GM19463 (cell line): ENCODE measurements around the gene C4BPA.

Experiments
- ATAC-seq: cut with Tn5 transposase; IDR thresholded peaks from one replicate; pipeline ENCODE4 v1.9.1; 2021; ENCODE audit warnings: mild to moderate bottlenecking, moderate library complexity; ENCODE audit not compliant: unreplicated experiment

Gene C4BPA

DNA sequence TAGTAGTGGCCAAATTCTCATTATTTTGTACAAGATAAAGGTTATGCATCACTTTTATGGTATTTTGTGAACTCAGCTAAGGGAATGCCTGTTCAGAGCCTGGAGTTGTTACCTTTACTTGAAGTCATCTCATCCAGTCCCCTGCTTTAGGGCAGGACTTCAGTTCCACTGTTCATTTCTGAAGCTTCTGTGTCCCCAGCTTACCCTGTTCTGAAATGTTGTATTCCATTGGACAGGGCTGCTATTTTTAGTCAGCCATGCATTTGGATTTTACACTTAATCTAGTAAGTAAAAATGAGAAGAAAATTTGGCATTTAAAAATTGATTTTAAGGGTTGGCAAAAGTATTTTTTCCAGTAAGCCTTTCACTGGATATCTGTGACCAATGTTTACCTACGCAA is 27.0 kb upstream of the C4BPA start:
- ATAC-seq, result no peak

DNA sequence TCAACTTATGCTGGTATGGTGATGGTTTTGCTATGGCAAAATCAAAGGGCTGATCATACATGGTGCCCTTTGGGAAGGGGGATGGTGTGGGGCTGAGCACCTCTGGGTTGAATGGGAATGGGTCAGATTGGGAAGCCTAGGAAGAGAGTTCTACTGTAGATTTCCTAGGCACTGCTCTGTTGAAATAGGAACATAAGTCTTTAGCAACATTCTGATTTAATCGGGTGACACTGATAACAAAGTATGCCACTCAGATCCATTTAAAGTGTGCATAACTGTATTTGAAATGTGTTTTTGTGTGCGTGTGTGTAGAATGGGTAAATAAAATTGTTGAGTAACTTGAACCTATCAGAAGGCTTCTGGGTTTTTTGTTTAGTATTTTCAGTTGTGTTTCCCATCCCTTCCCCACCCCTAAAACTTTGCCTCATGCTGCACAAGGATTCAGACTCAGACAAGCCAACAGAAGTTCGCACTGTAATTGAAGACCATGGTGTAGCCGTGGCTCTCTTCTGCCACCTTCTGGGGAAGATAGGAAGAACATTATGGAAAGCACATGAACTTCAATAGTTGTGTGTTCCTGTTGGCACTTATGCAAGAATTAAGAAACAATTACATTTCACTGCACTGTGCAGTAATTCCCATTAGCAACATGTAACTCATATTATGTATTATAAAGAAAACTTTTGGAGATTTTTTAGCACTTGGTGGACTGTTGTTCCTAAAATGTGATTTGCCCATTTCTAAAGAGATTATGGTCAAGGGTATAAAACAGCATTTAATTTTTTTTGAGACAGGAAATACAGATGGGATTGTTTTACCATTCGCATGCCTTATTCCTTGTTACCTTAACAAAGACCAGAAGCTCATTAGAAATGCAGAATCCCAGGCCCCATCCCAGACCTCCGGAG is 26.3 kb upstream of the C4BPA start:
- ATAC-seq, result peak; percentile 58

DNA sequence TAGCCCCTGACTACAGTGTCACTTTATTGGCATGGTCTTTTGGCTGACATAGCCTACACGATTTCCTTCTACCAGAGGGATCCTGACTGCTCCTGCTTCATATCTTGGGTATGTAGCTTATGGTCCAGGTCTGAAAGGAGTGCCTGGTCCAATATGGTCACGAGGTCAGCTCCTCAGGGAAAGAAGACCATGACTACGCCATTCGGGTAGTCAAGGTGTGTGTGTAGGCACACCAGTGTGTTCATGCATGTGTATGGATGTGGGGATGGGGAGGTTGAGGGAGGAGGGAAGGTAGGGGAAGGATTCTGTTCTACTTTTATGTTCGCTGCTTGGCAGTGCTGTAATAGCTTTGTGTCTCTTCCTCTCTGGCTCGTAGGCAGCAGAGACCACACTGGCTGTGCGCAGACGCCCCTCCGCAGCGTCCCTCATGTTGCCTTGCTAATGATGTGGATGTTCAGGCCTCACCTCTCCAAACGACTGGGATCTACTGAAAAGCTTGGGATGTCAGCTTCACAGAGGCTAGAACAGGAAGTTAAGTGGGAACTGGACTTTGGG is 25.4 kb upstream of the C4BPA start:
- no peak for ATAC-seq

GRCh38 chr1:207079706-207080241 is 24.3 kb upstream of the C4BPA start:
- no peak for ATAC-seq

GRCh38 chr1:207081088-207081487 is 22.9 kb upstream of the C4BPA start:
- no peak for ATAC-seq

- ATAC-seq, result no peak
These were observed 22.2 kb upstream of the C4BPA start for GRCh38 chr1:207081806-207082205.

DNA sequence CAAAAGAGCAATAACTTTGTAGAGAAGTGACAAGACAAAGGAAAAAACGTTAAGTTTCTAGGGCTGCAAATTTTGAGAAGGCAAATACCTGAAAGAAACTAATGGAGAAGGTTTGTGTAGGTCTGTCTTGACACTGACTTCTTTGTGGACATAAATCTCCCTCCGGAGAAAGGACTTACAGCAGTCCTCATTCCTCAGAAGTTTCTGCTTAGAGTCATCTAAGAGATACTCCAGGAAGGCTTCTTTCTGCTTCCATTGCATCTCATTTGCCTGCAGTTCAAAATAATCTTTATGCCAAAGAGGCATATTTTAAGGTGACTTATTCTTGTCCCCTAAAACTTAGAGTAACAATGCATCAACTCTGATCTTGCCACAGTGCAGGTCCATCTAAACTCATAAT is 19.8 kb upstream of the C4BPA start:
- no peak for ATAC-seq

DNA sequence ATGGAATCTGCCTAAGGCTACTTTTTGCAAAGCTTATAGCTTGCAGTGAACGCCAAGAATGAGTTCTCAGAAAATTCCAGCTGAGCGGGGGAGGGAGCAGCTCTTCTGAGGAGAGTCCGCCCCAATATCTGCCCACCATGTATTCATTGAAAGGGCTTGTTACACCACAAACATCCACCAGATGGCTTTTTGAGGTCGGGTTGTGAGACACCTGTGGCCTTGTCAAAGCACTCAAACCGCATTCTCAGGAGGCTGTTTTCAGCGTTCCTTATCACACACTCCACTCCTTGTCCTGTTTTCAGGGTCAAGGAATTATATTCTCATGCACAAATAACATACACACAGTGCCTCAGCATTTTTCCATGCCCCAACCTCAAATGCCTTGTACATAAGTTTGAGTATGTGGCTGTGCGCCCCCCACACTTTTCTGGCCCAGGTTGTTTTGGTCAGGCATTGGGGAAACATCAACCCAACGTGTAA is 19.3 kb upstream of the C4BPA start:
- peak; percentile 82 for ATAC-seq

- no peak for ATAC-seq
These were observed 18.1 kb upstream of the C4BPA start for GRCh38 chr1:207085887-207086286.

GRCh38 chr1:207088161-207088560 is 15.9 kb upstream of the C4BPA start:
- ATAC-seq, result no peak

DNA sequence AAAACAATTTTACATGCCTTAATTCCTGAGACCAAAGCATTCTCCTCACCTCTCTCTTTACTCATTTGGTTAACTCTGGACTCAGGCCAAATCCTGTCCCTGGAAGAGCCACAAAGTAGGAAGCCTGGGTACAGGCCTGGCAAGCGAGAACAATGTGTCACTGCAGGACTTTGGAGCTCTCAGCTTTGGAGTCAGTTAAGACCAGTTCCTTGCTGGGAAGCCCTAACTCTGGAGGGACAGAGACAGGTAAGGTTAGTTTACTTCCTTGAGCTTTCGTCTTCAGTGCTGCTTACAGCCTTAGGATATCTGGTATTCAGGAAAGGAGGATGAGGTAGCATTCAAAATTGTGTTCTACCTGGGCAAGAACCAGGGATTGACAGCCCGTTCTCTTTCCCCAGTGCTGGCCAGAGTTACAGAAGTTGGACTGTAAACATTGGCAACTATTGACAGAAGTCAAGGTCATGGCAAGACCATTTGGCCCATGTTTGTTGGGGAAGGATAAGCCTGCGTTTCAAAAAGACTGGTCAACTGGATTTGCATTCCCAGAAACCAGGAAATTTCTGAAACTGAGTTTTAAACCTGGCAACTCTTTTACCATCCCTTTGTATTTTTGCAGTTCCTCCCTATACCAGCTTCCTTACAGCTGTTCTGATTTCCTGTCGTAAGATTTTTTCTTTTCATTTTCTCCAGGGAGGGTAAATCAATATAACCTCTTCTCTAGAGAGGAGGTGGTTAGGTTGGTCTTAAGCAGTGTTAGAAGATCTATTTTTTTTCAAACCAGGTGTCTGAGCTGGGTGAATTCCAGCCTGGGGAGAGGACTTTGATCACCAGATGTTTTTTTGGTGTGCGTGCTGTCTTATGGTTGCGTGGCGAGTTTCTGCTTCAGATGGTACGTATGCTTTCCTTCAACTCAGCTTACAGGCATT is 15.1 kb upstream of the C4BPA start, which contains the start of gene C4BPB:
Gene C4BPB, plus strand, starts transcription at position 160 of the 926 bp plus-strand sequence. Its CDS starts 672 bp downstream, at position 832.
- ATAC-seq, result peak; percentile 36

DNA sequence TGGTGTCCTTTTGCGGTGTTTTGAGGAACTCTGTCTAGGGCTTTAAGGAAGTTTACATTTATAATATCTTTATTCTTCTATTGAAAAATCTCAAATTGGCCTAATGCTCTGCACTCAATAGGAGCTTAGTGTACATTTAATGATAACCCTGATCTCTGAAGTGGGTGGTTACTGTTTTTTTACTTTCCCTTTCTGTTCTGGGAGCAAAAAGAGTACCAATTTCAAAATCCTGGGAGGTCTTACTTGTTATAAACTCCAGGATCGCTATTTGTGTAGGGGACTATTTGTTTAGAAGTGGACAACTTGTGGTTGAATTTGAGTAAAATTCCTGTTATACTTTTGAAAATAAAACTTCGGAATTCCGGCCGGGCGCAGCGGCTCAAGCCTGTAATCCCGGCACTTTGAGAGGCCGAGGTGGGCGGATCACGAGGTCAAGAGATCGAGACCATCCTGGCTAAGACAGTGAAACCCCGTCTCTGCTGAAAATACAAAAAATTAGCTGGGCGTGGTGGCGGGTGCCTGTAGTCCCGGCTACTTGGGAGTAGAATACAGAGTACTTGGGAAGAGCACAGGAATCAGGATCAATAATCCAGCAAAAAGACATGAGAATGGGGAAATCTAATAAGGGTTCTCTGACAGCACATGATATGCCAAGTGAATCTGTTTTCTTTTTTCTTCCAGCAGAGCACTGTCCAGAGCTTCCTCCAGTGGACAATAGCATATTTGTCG is 14.2 kb upstream of the C4BPA start:
- peak; percentile 24 for ATAC-seq

DNA sequence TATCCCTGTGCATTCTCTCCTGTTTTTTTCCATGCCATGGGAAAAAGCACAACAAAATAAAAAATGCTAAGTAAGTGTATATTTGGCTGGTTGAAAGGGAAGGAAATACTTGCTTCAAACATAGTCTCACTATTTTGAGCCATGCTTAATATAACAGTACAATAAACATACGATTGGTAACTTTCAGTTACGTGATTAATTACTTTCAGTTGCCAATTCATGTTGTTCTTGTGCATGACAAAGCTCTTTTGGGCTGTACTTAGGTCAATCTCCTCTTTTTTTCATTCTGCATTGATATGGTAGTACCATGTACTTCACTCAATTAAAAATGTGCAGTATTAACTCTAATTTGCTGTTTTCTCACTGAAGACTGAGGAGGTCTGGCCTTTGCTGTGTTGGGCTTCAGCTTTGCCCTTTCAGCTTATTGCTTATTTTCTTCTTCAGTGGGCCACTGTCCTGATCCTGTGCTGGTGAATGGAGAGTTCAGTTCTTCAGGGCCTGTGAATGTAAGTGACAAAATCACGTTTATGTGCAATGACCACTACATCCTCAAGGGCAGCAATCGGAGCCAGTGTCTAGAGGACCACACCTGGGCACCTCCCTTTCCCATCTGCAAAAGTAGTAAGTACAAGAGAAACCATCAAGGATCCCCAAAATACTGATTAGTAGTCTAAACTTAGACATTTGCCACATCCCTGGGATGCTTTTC is 12.7 kb upstream of the C4BPA start:
- ATAC-seq, result no peak

DNA sequence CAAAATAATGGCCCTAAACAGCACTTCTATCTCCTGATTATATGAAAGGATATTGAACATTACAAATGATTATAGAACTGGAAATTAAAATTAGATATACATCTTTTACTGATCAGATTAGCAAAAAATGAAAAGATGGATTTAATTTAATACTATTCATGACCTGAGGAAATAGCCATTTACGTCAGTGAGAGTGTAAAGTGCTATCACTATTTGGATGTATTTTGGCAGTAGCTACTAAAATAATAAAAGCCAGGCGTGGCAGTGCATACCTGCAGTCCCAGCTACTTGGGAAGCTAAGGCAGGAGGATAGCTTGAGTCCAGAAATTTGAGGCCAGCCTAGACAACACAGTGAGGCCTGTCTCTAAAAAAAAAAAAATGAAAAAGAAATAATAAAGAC is 10.1 kb upstream of the C4BPA start:
- no peak for ATAC-seq

GRCh38 chr1:207097871-207098324 is 6.1 kb upstream of the C4BPA start:
- ATAC-seq, result peak; percentile 98

GRCh38 chr1:207101720-207102119 is 2.3 kb upstream of the C4BPA start:
- no peak for ATAC-seq

- no peak for ATAC-seq
These were observed 1.9 kb upstream of the C4BPA start for GRCh38 chr1:207102146-207102545.

DNA sequence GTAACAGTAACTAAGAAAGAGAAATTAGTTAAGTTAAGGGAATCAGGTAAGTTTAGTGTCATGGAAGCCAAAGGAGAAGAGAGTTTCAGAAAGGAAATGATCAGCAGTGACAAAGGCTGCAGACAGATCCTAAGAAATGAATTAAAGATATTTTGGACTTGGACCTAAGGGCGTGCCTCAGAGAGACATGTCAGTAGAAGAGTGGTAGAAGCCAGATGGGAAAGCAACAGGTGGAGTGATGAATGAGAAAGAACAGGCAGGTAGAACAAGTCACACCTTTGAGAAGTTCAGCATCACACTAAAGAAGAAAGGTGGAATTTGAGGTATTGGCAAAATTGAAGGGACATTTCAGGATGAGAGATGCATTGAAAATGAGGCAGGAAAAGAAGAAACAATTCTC is 1.4 kb upstream of the C4BPA start:
- no peak for ATAC-seq

DNA sequence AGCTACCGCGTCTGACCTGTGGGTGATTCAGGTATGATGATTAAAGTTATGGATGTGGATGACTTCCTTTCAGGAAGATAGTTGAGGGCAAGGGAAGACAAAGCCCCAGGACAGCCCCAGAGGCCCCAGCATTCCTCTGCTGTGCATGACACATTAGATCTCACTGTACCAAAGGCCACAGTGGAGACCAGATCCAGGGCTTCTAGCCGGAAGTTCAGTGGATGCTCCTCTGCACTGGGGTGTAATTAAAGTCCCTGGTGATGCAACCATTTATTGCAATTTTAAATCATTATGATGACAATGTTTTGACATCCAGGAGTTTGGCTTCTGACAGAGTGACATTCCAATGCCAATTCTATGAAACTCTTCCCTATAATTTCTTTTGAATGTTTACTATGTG is 5.0 kb downstream of the C4BPA start:
- ATAC-seq, result no peak
